KMS-11 (cell line): Measurements from ENCODE around the gene ZBED4.

Source experiments
- H2AFZ ChIP-seq: fragments of 200-600 bp; sonication (generic); 2 replicates; pipeline ENCODE4 v1.6.1; 2016; ENCODE audit warnings: antibody characterized with exemption, mixed run types, low read depth
- H3K27ac ChIP-seq: fragments of 200-600 bp; sonication (generic); 2 replicates; pipeline ENCODE4 v1.6.1; 2016; ENCODE audit warnings: mild to moderate bottlenecking, mixed run types
- H3K27me3 ChIP-seq: fragments of 200-600 bp; sonication (generic); 2 replicates; pipeline ENCODE4 v1.6.1; 2017; ENCODE audit warnings: mild to moderate bottlenecking, low read depth, mixed run types, moderate library complexity; ENCODE audit not compliant: insufficient read depth
- H3K36me3 ChIP-seq: fragments of 200-600 bp; sonication (generic); 2 replicates; pipeline ENCODE4 v1.6.1; 2017; ENCODE audit warnings: mild to moderate bottlenecking, mixed run types; ENCODE audit not compliant: insufficient read depth
- H3K4me1 ChIP-seq: fragments of 200-600 bp; sonication (generic); 2 replicates; pipeline ENCODE4 v1.6.1; 2016; ENCODE audit warnings: mild to moderate bottlenecking, low read depth, mixed run types; ENCODE audit not compliant: poor library complexity, severe bottlenecking
- H3K4me2 ChIP-seq: fragments of 200-600 bp; sonication (generic); 2 replicates; pipeline ENCODE4 v1.7.0; 2016; ENCODE audit warnings: mild to moderate bottlenecking, mixed run types
- H3K4me3 ChIP-seq: fragments of 200-600 bp; sonication (generic); IDR thresholded peaks from 2 replicates; pipeline ENCODE4 v1.6.1; 2017; ENCODE audit warnings: low read depth, low read length, mixed read lengths; ENCODE audit not compliant: insufficient read depth
- H3K79me2 ChIP-seq: fragments of 200-600 bp; sonication (generic); 2 replicates; pipeline ENCODE4 v1.6.1; 2016; ENCODE audit warnings: low read depth, mixed run types; ENCODE audit not compliant: insufficient read depth
- H3K9ac ChIP-seq: fragments of 200-600 bp; sonication (generic); 2 replicates; pipeline ENCODE4 v1.6.1; 2016; ENCODE audit warnings: mild to moderate bottlenecking, mixed run types
- H4K20me1 ChIP-seq: fragments of 200-600 bp; sonication (generic); 2 replicates; pipeline ENCODE4 v1.6.1; 2016; ENCODE audit warnings: mild to moderate bottlenecking, mixed run types; ENCODE audit not compliant: insufficient read depth
- CTCF ChIP-seq: fragments of 200-600 bp; sonication (generic); conservative IDR thresholded peaks from 2 replicates; pipeline ENCODE4 v1.6.1; 2017; ENCODE audit warnings: low read depth, mild to moderate bottlenecking, antibody characterized with exemption, low read length, moderate library complexity, mixed read lengths

ZBED4 gene

GRCh38 chr22:49892226-49892899 is 38.7 kb downstream of the ZBED4 start:
- H3K27ac ChIP-seq = no peak overlapping the region
- H3K36me3 ChIP-seq = no peaks in the 10 kb centered on the region
- TF ChIP-seq CTCF = no peak
- no peaks in the 10 kb centered on the region; the same call in 1 of the 2 replicates for H3K79me2 ChIP-seq
- H4K20me1 ChIP-seq = no peaks in the 10 kb centered on the region
- H3K9ac ChIP-seq = no peak overlapping the region
- no peaks in the 10 kb centered on the region for H3K4me1 ChIP-seq
- no peak overlapping the region for H3K4me2 ChIP-seq
- H3K4me3 ChIP-seq = no peak overlapping the region
- no peak overlapping the region for H2AFZ ChIP-seq
- no peaks in the 10 kb centered on the region for H3K27me3 ChIP-seq

- H3K4me3 ChIP-seq = no peak overlapping the region
- H4K20me1 ChIP-seq = no peaks in the 10 kb centered on the region
- no peaks in the 10 kb centered on the region for H3K36me3 ChIP-seq
- no peak overlapping the region for H2AFZ ChIP-seq
- H3K4me2 ChIP-seq = no peak overlapping the region
- H3K9ac ChIP-seq = no peak overlapping the region
- no peak overlapping the region for H3K27ac ChIP-seq
- H3K4me1 ChIP-seq = no peaks in the 10 kb centered on the region
- H3K79me2 ChIP-seq = no peaks in the 10 kb centered on the region
- no peak for TF ChIP-seq CTCF
- no peaks in the 10 kb centered on the region for H3K27me3 ChIP-seq
These were observed 39.4 kb downstream of the ZBED4 start for GRCh38 chr22:49893025-49893424.

GRCh38 chr22:49894322-49895054 is 40.8 kb downstream of the ZBED4 start:
- no peak for TF ChIP-seq CTCF
- Histone ChIP-seq H3K9ac (no peak overlapping the region), H3K27me3 (no peaks in the 10 kb centered on the region), H3K4me2 (no peak overlapping the region), H3K36me3 (no peaks in the 10 kb centered on the region), H3K79me2 (no peaks in the 10 kb centered on the region), H3K27ac (no peak overlapping the region), H4K20me1 (no peaks in the 10 kb centered on the region), H2AFZ (no peak overlapping the region), H3K4me3 (no peak overlapping the region), H3K4me1 (no peaks in the 10 kb centered on the region)

- Histone ChIP-seq H3K36me3 (no peaks in the 10 kb centered on the region), H3K27me3 (no peaks in the 10 kb centered on the region), H3K79me2 (no peaks in the 10 kb centered on the region), H3K4me2 (no peak overlapping the region), H3K4me1 (no peaks in the 10 kb centered on the region), H4K20me1 (no peaks in the 10 kb centered on the region), H2AFZ (no peak overlapping the region), H3K9ac (no peak overlapping the region), H3K4me3 (no peak overlapping the region), H3K27ac (no peak overlapping the region)
- no peak for TF ChIP-seq CTCF
These were observed 42.6 kb downstream of the ZBED4 start for GRCh38 chr22:49896201-49896600.
